GM18520 (cell line): ENCODE results near the gene CLEC2D.
"Not testable (repeated sequence)": the region's sequence is repeated elsewhere in the genome, so short reads cannot be mapped to it uniquely, and the experiment has no call there.

ENCODE experiments used
- ATAC-seq: cut with Tn5 transposase; IDR thresholded peaks from one replicate; pipeline ENCODE4 v1.9.1; 2021; ENCODE audit not compliant: unreplicated experiment

Gene CLEC2D

GRCh38 chr12:9699269-9699897 lies 29.9 kb downstream of the CLEC2D start:
- ATAC-seq = no peak

- no peak for ATAC-seq
Measured at GRCh38 chr12:9699898-9700605, 30.5 kb downstream of the CLEC2D start.

DNA sequence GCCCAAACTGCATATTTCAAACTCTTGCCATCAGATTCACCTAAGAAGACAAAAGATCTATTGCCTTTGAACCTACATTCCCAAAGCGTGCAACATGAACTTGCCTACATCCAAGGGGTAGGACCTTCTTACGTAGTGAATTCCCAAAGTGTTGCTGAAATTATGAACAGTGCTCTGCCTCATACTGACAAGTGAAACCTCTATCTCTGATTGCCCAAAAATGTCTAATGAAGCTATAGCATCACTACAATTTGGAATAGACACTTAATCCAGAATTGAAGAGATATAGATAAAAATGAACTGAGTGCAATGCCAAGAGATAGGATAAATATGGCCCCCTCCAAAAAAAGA lies 31.1 kb downstream of the CLEC2D start:
- ATAC-seq = no peak

- ATAC-seq = no peak
Measured at GRCh38 chr12:9701380-9702154, 32.1 kb downstream of the CLEC2D start.

DNA sequence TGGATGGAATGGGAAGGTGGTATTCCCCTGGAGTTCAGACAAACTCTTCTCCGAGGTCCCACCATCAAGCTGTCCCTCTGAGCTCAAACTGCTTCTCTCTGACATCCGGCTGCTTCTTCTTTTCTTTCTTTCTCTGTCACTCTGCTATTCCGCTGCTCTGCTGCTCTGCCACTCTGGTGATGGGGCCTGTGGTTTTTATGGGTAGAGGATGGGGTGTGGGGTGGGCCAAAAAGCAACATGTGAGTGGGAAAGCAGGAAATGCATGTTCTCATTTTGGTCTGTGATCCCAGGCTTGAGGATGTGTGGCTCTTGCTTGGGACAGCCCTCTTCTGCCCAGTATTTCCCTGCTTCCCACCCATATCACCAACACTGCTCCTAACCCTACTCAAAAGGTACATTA lies 32.7 kb downstream of the CLEC2D start:
- no peak for ATAC-seq

DNA sequence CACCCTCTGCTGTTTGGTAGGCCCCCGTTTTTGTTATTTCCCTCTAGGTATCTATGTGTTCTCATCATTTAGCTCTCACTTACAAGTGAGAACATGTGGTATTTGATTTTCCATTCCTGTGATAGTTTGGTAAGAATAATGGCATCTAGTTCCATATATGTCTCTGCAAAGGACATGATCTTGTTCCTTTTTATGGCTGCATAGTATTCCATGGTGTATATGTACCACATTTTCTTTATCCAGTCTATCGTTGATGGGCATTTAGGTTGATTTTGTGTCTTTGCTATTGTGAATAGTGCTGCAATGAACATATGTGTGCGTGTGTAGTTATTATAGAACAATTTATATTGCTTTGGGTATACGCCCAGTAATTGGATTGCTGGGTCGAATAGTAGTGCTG lies 35.0 kb downstream of the CLEC2D start:
- ATAC-seq = not testable (repeated sequence)

- ATAC-seq = no peak
Measured at GRCh38 chr12:9706086-9706685, 36.7 kb downstream of the CLEC2D start.

GRCh38 chr12:9707356-9707755 lies 37.8 kb downstream of the CLEC2D start:
- no peak for ATAC-seq

- ATAC-seq = no peak
Measured at GRCh38 chr12:9707864-9708808, 38.6 kb downstream of the CLEC2D start.

GRCh38 chr12:9708853-9709252 lies 39.3 kb downstream of the CLEC2D start:
- no peak for ATAC-seq

DNA sequence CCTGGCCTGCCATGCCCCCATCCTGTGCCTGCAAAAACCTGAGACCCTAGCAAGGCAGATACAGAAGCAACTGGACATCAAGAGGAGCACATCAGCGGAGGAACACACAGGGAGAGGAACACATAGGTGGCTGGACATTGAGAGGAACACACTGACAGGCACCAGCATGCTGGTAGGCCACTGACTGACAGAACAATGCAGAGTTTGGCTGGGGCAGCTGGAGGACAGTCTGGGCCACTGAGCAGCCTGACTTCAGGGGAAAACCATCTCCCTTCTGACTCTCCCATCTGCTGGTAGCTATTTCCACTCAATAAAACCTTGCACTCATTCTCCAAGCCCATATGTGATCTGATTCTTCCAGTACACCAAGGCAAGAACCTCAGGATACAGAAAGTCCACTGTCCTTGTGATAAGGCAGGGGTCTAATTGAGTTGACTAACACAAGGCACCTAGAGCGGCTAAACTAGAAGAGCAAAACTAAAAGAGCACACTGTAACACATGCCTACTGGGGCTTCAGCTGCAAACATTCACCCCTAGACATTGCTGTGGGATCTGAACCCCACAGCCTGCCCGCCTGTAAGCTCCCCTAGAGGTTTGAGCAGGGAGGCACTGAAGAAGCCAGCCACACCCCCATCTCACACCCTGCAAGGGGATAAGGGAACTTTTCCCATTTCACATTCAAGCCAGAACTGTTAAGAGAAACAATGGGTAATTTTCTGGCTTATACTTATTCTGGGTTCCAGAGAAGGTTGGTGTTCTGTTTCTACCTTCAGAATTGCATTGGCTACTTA lies 41.3 kb downstream of the CLEC2D start:
- ATAC-seq = no peak

GRCh38 chr12:9711664-9712063 lies 42.2 kb downstream of the CLEC2D start:
- no peak for ATAC-seq

GRCh38 chr12:9713032-9713558 lies 43.6 kb downstream of the CLEC2D start:
- peak; percentile 36 for ATAC-seq

- no peak for ATAC-seq
Measured at GRCh38 chr12:9717070-9717925, 47.8 kb downstream of the CLEC2D start.

GRCh38 chr12:9718968-9719367 lies 49.5 kb downstream of the CLEC2D start:
- no peak for ATAC-seq

GRCh38 chr12:9719790-9720189 lies 50.3 kb downstream of the CLEC2D start:
- ATAC-seq = no peak

DNA sequence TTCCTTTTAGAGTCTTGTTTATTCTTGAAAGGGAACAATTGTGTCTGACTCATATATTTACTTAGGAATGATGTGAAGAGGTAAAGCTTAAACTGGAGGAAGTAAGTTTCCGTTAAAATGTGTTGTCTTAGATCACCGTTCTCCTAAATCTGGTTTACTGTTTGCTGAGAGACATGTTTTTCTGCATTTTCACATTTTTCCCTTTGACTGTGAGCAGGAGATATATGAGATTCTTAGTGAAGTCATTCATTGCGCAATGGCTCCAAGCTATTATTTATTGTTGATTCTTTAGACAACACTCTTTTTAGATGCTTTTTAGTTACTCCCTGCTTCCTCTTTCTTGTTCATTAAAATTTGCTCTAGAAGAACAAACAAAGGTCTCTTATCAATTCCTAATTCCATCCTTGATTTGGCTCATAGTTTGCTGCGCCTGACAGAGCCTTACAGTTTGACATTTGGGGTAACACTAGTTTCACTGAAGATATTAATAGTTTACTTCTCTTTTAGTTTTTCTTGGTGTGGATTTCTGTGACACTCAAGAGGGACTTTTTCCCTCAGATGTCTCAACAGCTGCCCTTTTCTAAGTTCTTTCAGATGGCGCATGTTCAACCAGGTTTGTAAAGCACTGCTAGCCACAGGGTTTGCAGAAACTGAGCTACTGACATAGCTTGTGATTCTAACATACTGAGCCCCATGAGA lies 52.0 kb downstream of the CLEC2D start:
- ATAC-seq = peak; percentile 32

DNA sequence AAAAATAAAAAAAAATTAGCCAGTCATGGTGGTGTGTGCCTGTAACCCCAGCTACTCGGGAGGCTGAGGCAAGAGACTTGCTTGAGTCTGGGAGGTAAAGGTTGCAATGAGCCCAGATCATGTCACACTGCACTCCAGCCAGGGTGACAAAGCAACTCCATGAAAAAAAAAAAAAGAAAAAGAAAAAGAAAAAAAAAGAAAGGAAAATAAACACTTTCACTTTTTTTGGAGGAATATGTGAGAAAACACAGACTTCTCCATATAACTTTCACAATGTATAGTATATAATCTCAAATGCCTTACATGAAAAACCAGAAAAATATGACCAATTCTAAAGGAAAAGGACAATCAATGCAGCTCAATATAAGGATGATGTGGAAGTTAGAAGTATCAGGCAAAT lies 54.5 kb downstream of the CLEC2D start:
- no peak for ATAC-seq
